Panc1 (cell line): ENCODE measurements around the gene SHANK3. TPM values are rescaled to one million over a fixed set of nuclear protein-coding genes. Genes with fewer than 3 reads are reported as not detected.

Experiments used
- ATAC-seq: fragments of 200-7000 bp; cut with Tn5 transposase; 2 replicates; pipeline ENCODE4 v1.9.1; 2020; ENCODE audit warnings: mild to moderate bottlenecking, moderate library complexity
- BruUV-seq: library from RNA; stranded (reverse); fragments of 400-500 nt; replicated peaks from 2 replicates; lab custom pipeline; 2021; lab: Mats Ljungman, UMichigan
- CTCF ChIA-PET: fragments of 300-600 bp; sonication (Branson Sonifier 250); formaldehyde crosslinking; loops from one replicate; lab custom pipeline; 2022; ENCODE audit warnings: antibody characterized with exemption; lab: Charles Lee
- POLR2A ChIA-PET: fragments of 300-600 bp; sonication (Branson Sonifier 250); formaldehyde crosslinking; loops from one replicate; lab custom pipeline; 2022; ENCODE audit warnings: antibody characterized with exemption; lab: Charles Lee
- DNase-seq: peaks from one replicate; pipeline ENCODE4 v3.0.0-alpha.2; 2010; ENCODE audit warnings: low read depth, low spot score
- H3K27ac ChIP-seq: 2 replicates; pipeline ENCODE4 v1.5.1; 2011; ENCODE audit warnings: mild to moderate bottlenecking, low read length, inconsistent platforms
- H3K27me3 ChIP-seq: fragments of 200-500 bp; sonication (Bioruptor generic); 2 replicates; pipeline ENCODE4 v1.6.0; 2014; ENCODE audit warnings: low read length, inconsistent platforms; ENCODE audit not compliant: control insufficient read depth, insufficient read depth
- H3K36me3 ChIP-seq: fragments of 200-500 bp; sonication (Bioruptor generic); 2 replicates; pipeline ENCODE4 v1.5.1; 2014; ENCODE audit warnings: inconsistent platforms, mild to moderate bottlenecking, low read length, moderate library complexity; ENCODE audit not compliant: control insufficient read depth, insufficient read depth
- H3K4me1 ChIP-seq: 2 replicates; pipeline ENCODE4 v1.5.1; 2011; ENCODE audit warnings: inconsistent platforms, mild to moderate bottlenecking, low read length, moderate library complexity; ENCODE audit not compliant: control insufficient read depth, insufficient read depth
- H3K4me3 ChIP-seq, 2 experiments: 2 replicates each; pipeline ENCODE4 v1.5.1; 2011 to 2012; ENCODE audit warnings: low read depth in 2 of 2, low read length in 2 of 2, mild to moderate bottlenecking in 2 of 2, inconsistent platforms in 1 of 2, moderate library complexity in 1 of 2
- H3K9me3 ChIP-seq: fragments of 200-500 bp; sonication (Bioruptor generic); 2 replicates; pipeline ENCODE4 v1.5.1; 2014; ENCODE audit warnings: low read depth, mild to moderate bottlenecking, inconsistent platforms, low read length, moderate library complexity; ENCODE audit not compliant: control insufficient read depth, insufficient read depth
- CTCF ChIP-seq: fragments of 450-650 bp; IDR thresholded peaks from 2 replicates; pipeline ENCODE4 v1.5.1; 2017; ENCODE audit warnings: mild to moderate bottlenecking
- POLR2AphosphoS5 ChIP-seq: IDR thresholded peaks from 2 replicates; pipeline ENCODE4 v1.6.1; 2012; ENCODE audit warnings: mild to moderate bottlenecking, low read depth, low read length, moderate library complexity
- REST ChIP-seq, 2 experiments: IDR thresholded peaks; 2 replicates each; pipeline ENCODE4 v1.6.1; 2011 to 2012; ENCODE audit warnings: low read depth in 2 of 2, control low read depth in 1 of 2, low read length in 1 of 2, mild to moderate bottlenecking in 1 of 2, moderate library complexity in 1 of 2; ENCODE audit not compliant: insufficient read depth in 1 of 2
- SIN3A ChIP-seq: IDR thresholded peaks from 2 replicates; pipeline ENCODE4 v1.6.1; 2012; ENCODE audit warnings: low read depth, mild to moderate bottlenecking, low read length, moderate library complexity, borderline replicate concordance; ENCODE audit not compliant: insufficient read depth
- TCF7L2 ChIP-seq: IDR thresholded peaks from 2 replicates; pipeline ENCODE4 v1.6.1; 2011; ENCODE audit warnings: mild to moderate bottlenecking, low read depth, low read length, inconsistent platforms
- in situ Hi-C: cut with HindIII; loops from 2 replicates; pipeline ENCODE4 v1.10.0; 2016; ENCODE audit warnings: low sequenced_read_pairs, low pct_unique_long_range_greater_than_20kb
- intact Hi-C: fragments of 100-400 bp; cut with micrococcal nuclease; formaldehyde crosslinking; loops from one replicate; pipeline ENCODE4 v1.10.0; 2022; ENCODE audit not compliant: unreplicated experiment
- total RNA-seq: library from RNA; stranded (reverse); gene quantifications from one replicate; pipeline ENCODE4 v1.2.1, GENCODE V29; 2021; ENCODE audit not compliant: unreplicated experiment

SHANK3 gene
- total RNA-seq, 1 experiment from 2014 or later: 7.6 TPM

- in situ Hi-C loops (no loop called here), intact Hi-C loops (no loop called here)
- H3K4me3 ChIP-seq: no peak overlapping the region
- no peaks in the 10 kb centered on the region for H3K4me1 ChIP-seq
- POLR2A ChIA-PET: interaction anchor here (0.5 kb wide), 1 partner anchor 354 kb away, joined by 3 read pairs; no protein-coding TSS in a partner anchor
- no peaks in the 10 kb centered on the region for H3K36me3 ChIP-seq
- CTCF ChIA-PET: interaction anchor here (0.5 kb wide), 1 partner anchor 61 kb away, joined by 3 read pairs; no protein-coding TSS in a partner anchor
- no peak for ATAC-seq
- BruUV-seq: no TSS peak
- no peaks in the 10 kb centered on the region for H3K27me3 ChIP-seq
- DNase-seq: no peak
- no peak overlapping the region for H3K27ac ChIP-seq
- H3K9me3 ChIP-seq: no peaks in the 10 kb centered on the region
- no peak for TF ChIP-seq CTCF
These were observed 11.9 kb downstream of the SHANK3 start for GRCh38 chr22:50684501-50684900.

- BruUV-seq: no TSS peak
- H3K36me3 ChIP-seq: no peaks in the 10 kb centered on the region
- intact Hi-C loops: no loop called here
- no peak overlapping the region for H3K27ac ChIP-seq
- DNase-seq (no peak), ATAC-seq (no peak)
- in situ Hi-C loops: no loop called here
- H3K9me3 ChIP-seq: no peaks in the 10 kb centered on the region
- no peaks in the 10 kb centered on the region for H3K4me1 ChIP-seq
- TF ChIP-seq REST (IDR thresholded peaks at IDR 0.05; ENCODE audit: insufficient read depth in 1 of 2, low read depth in 2 of 2, low read length in 1 of 2) (no peak), CTCF (no peak), POLR2AphosphoS5 (no peak), TCF7L2 (no peak), SIN3A (no peak)
- CTCF ChIA-PET: interaction anchor here (0.5 kb wide), 1 partner anchor 61 kb away, joined by 3 read pairs; no protein-coding TSS in a partner anchor
- POLR2A ChIA-PET: no interaction called here
- H3K4me3 ChIP-seq: no peak overlapping the region
- H3K27me3 ChIP-seq: no peaks in the 10 kb centered on the region
These were observed 12.4 kb downstream of the SHANK3 start for GRCh38 chr22:50684986-50685385.
